ENCODE results near the gene FBXO31. TPM values are rescaled to one million over a fixed set of nuclear protein-coding genes. Genes with fewer than 3 reads are reported as not detected.

Gene FBXO31
- total RNA-seq, 1 donor from 2014 or later = 5.8 TPM

DNA sequence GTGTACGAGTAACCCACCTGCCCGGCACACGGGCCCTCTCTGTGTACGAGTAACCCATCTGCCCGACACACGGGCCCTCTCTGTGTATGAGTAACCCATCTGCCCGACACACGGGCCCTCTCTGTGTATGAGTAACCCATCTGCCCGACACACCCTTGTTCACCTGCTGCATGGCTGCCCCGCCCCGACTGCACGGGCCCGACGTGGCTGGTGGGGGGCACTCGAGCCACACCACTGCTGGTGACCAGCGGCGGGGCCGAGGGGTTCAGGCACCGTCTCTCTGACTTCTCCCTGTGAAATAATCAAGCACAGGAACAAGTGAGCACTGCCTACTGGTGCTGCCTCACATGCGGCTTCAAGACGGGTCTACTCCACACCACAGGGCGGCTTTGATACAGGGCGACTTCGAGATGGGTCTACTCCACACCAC lies 30.7 kb upstream of the FBXO31 start:
- Mint-ChIP-seq H3K4me1 (no peaks in the 10 kb centered on the region), H3K27me3 (ENCODE audit: insufficient read depth, low read depth) (peaks cover 3% of the 10 kb centered on the region), H3K9me3 (no peaks in the 10 kb centered on the region), H3K27ac (no peak overlapping the region), H3K4me3 (no peak overlapping the region), H3K36me3 (peaks cover 25% of the 10 kb centered on the region)
- no peak overlapping the region for H3K4me3 ChIP-seq
- no peak overlapping the region for H3K4me2 ChIP-seq
- no peaks in the 10 kb centered on the region for H3K4me1 ChIP-seq
- no peak overlapping the region for H2AFZ ChIP-seq (replicated peaks)
- no peaks in the 10 kb centered on the region for H3K79me2 ChIP-seq (ENCODE audit: low read depth)
- no peaks in the 10 kb centered on the region for H3K9me3 ChIP-seq (ENCODE audit: low read depth)
- H4K20me1 ChIP-seq (ENCODE audit: low read depth) = no peaks in the 10 kb centered on the region
- DNase-seq (ENCODE audit: low spot score) = no peak
- TF ChIP-seq EZH2phosphoT487 (IDR thresholded peaks at IDR 0.05) (no peak), EZH2 (IDR thresholded peaks at IDR 0.05) (no peak)
- H3K27me3 ChIP-seq = no peaks in the 10 kb centered on the region
- no peak overlapping the region for H3K9ac ChIP-seq
- no peaks in the 10 kb centered on the region for H3K36me3 ChIP-seq
- no peak overlapping the region for H3K27ac ChIP-seq
- H3F3A ChIP-seq (ENCODE audit: low read depth) = no peaks in the 10 kb centered on the region

DNA sequence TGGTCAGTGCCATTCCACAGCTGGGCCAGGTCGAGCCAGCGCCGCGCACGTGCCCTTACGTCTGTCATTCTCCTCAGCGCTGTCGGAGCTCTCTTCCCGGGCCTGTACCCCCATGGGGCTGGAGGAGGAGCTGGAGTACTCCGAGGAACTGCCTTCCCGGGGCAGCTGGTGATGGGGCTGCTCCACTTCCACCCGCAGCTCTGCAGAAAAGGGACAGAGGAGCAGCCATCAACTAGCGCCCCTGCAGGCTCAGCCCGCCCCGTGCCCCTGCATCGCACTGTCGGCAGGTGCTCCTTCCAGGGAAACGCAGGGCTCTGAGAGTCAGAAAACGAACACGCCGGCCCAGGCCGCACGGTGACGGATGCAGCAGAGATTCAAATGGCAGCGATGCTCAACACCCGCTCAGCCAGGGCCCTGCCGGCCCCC lies 29.4 kb upstream of the FBXO31 start:
- H3K4me2 ChIP-seq = no peak overlapping the region
- H2AFZ ChIP-seq (replicated peaks) = no peak overlapping the region
- no peaks in the 10 kb centered on the region for H3K4me1 ChIP-seq
- H3K9me3 Mint-ChIP-seq = no peaks in the 10 kb centered on the region
- peaks cover 3% of the 10 kb centered on the region for H3F3A ChIP-seq (ENCODE audit: low read depth)
- H3K79me2 ChIP-seq (ENCODE audit: low read depth) = no peaks in the 10 kb centered on the region
- H3K36me3 ChIP-seq = no peaks in the 10 kb centered on the region
- H3K27ac Mint-ChIP-seq = no peak overlapping the region
- H3K36me3 Mint-ChIP-seq = peaks cover 22% of the 10 kb centered on the region
- no peak overlapping the region for H3K4me3 Mint-ChIP-seq
- no peak overlapping the region for H3K9ac ChIP-seq
- H3K4me1 Mint-ChIP-seq = no peaks in the 10 kb centered on the region
- TF ChIP-seq, protein P1, sequence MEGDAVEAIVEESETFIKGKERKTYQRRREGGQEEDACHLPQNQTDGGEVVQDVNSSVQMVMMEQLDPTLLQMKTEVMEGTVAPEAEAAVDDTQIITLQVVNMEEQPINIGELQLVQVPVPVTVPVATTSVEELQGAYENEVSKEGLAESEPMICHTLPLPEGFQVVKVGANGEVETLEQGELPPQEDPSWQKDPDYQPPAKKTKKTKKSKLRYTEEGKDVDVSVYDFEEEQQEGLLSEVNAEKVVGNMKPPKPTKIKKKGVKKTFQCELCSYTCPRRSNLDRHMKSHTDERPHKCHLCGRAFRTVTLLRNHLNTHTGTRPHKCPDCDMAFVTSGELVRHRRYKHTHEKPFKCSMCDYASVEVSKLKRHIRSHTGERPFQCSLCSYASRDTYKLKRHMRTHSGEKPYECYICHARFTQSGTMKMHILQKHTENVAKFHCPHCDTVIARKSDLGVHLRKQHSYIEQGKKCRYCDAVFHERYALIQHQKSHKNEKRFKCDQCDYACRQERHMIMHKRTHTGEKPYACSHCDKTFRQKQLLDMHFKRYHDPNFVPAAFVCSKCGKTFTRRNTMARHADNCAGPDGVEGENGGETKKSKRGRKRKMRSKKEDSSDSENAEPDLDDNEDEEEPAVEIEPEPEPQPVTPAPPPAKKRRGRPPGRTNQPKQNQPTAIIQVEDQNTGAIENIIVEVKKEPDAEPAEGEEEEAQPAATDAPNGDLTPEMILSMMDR (IDR thresholded peaks at IDR 0.05) = no peak
- TF ChIP-seq EZH2phosphoT487 (IDR thresholded peaks at IDR 0.05) (no peak), EZH2 (IDR thresholded peaks at IDR 0.05) (no peak)
- peaks cover 3% of the 10 kb centered on the region for H3K27me3 Mint-ChIP-seq (ENCODE audit: insufficient read depth, low read depth)
- no peaks in the 10 kb centered on the region for H3K27me3 ChIP-seq
- H3K27ac ChIP-seq = no peak overlapping the region
- H3K4me3 ChIP-seq = no peak overlapping the region
- no peaks in the 10 kb centered on the region for H3K9me3 ChIP-seq (ENCODE audit: low read depth)
- H4K20me1 ChIP-seq (ENCODE audit: low read depth) = no peaks in the 10 kb centered on the region
- DNase-seq (ENCODE audit: low spot score) = no peak

DNA sequence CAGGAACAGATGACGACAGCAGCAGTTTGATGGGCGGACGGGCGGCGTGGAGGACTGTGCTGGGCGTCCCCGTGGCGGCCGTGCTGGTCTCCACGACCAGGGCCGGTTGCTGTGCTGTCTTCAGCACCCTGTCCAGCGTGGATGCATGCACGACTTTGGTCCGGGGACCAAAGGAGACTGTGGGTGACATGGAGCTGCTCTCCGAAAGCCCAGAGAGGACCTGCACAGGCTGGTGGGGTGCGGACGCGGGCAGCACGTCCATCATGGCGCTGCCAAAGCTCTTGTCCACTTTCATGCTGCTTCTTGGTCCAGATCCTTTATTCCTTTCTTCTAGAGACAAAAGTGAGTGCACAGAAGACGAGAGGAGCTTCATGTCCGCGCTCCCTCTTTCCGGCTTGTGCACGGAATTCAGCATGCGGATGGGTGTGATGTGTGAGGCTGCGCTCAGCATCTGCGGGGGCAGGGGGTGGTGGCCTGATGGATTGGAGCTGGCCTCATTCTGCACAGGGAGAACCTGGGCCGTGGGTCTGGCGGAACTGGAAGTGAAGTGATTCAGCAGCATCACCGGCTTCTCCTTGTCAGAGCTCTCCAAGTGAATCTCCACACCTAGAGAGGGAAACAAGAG lies 28.9 kb upstream of the FBXO31 start:
- Histone ChIP-seq H3K4me2 (no peak overlapping the region), H3K27ac (no peak overlapping the region), H3K27me3 (no peaks in the 10 kb centered on the region), H4K20me1 (ENCODE audit: low read depth) (peaks cover 5% of the 10 kb centered on the region), H2AFZ (replicated peaks) (no peak overlapping the region), H3F3A (ENCODE audit: low read depth) (peaks cover 5% of the 10 kb centered on the region), H3K4me3 (no peak overlapping the region), H3K9me3 (ENCODE audit: low read depth) (no peaks in the 10 kb centered on the region), H3K36me3 (no peaks in the 10 kb centered on the region), H3K9ac (no peak overlapping the region), H3K4me1 (no peaks in the 10 kb centered on the region), H3K79me2 (ENCODE audit: low read depth) (no peaks in the 10 kb centered on the region)
- Mint-ChIP-seq H3K27ac (no peak overlapping the region), H3K4me1 (no peaks in the 10 kb centered on the region), H3K9me3 (no peaks in the 10 kb centered on the region), H3K27me3 (ENCODE audit: insufficient read depth, low read depth) (peaks cover 3% of the 10 kb centered on the region), H3K36me3 (peaks cover 19% of the 10 kb centered on the region), H3K4me3 (no peak overlapping the region)
- TF ChIP-seq EZH2phosphoT487 (IDR thresholded peaks at IDR 0.05) = no peak
- no peak for TF ChIP-seq EZH2 (IDR thresholded peaks at IDR 0.05)
- TF ChIP-seq, protein P1 (IDR thresholded peaks at IDR 0.05) = no peak
- no peak for DNase-seq (ENCODE audit: low spot score)

Data from neural progenitor cell (in vitro differentiated cells).